Stomach (tissue), 9 donors: Measurements from ENCODE around the gene MAP4K5. TPM values are rescaled to one million over a fixed set of nuclear protein-coding genes. Genes with fewer than 3 reads are reported as not detected.
A peak's percentile ranks its signal among the peaks of the same experiment; 100 is the strongest.

Experiments
- DNase-seq, 2 donors: peaks; one replicate each; pipeline versions ENCODE4 v3.0.0 to v3.0.0-alpha.2; 2013 to 2019
- H3K27ac ChIP-seq, 5 donors: fragments of 200-600 bp in 4 of 5; sonication (generic) in 4 of 5; one replicate each; pipeline ENCODE4 v1.5.1; 2013 to 2019; ENCODE audit warnings: mild to moderate bottlenecking in 1 of 5, moderate library complexity in 1 of 5
- H3K27me3 ChIP-seq, 3 donors: fragments of 200-600 bp; sonication (generic); one replicate each; pipeline ENCODE4 v1.5.1; 2017 to 2019; ENCODE audit warnings: mixed run types in 1 of 3
- H3K36me3 ChIP-seq, 4 donors: fragments of 200-600 bp; sonication (generic); 1 replicate in 3 of 4; 2 replicates in 1 of 4; pipeline ENCODE4 v1.5.1; 2016 to 2019
- H3K4me1 ChIP-seq, 4 donors: fragments of 200-600 bp; sonication (generic); one replicate each; pipeline ENCODE4 v1.5.1; 2016 to 2019
- H3K4me3 ChIP-seq, 4 donors: fragments of 200-600 bp; sonication (generic) in 3 of 4; one replicate each; pipeline ENCODE4 v1.5.1; 2016 to 2019; ENCODE audit warnings: mild to moderate bottlenecking in 1 of 4
- H3K9me3 ChIP-seq, 4 donors: fragments of 200-600 bp; sonication (generic); one replicate each; pipeline ENCODE4 v1.5.1; 2016 to 2019
- EP300 ChIP-seq: sonication (generic); formaldehyde crosslinking; IDR thresholded peaks from one replicate; pipeline ENCODE4 v1.6.1; 2017; ENCODE audit warnings: antibody characterized with exemption
- POLR2A ChIP-seq, 4 donors: fragments of 450-650 bp; IDR thresholded peaks; one replicate each; pipeline ENCODE4 v1.6.1; 2016; ENCODE audit warnings: antibody characterized with exemption in 4 of 4, control low read depth in 2 of 4, mild to moderate bottlenecking in 1 of 4, moderate library complexity in 1 of 4
- POLR2AphosphoS5 ChIP-seq, 3 donors: sonication (generic); formaldehyde crosslinking; IDR thresholded peaks; one replicate each; pipeline ENCODE4 v1.6.1; 2016; ENCODE audit warnings: antibody characterized with exemption in 3 of 3
- WGBS, 5 donors: extraction: QIAGEN DNeasy Blood & Tissue Kit in 3 of 5; methylation state at CpG; one replicate each; pipeline versions ENCODE4 v1.1.5 to v1.1.7; 2013 to 2018; 5-methylcytosine and 5-hydroxymethylcytosine counted together
- intact Hi-C: fragments of 100-400 bp; cut with DNase I; formaldehyde crosslinking; loops from one replicate; pipeline ENCODE4 v1.15.1; 2023; ENCODE audit warnings: low total_unique reads
- polyA plus RNA-seq, 3 donors: library from polyadenylated mRNA; stranded (reverse); fragments of 200-250 nt; gene quantifications; one replicate each; pipeline ENCODE4 v1.2.3, GENCODE V29; 2013
- total RNA-seq, 5 donors: library from RNA; depleted of rRNA; stranded (reverse); fragments of >200 nt; gene quantifications; one replicate each; pipeline versions ENCODE4 v1.1.0 to v1.2.3, GENCODE V29; 2014 to 2016
- TF ChIP-seq, protein P1 (sequence below), 7 experiments: fragments of 450-650 bp in 4 of 7; fragments of 200-600 bp in 3 of 7; sonication (generic) in 3 of 7; IDR thresholded peaks; one replicate each; pipeline ENCODE4 v1.5.1; 2016 to 2019; ENCODE audit warnings: antibody characterized with exemption in 7 of 7, control low read depth in 2 of 7, mild to moderate bottlenecking in 1 of 7
- donor health status: healthy with polysubstance abuse.
- donor health status: Bipolar disorder and iron deficiency.
- donor health status: healthy.

MAP4K5 gene
- total and polyA plus RNA-seq, 8 donors: 6.4 to 297 (median 77.3) TPM

DNA sequence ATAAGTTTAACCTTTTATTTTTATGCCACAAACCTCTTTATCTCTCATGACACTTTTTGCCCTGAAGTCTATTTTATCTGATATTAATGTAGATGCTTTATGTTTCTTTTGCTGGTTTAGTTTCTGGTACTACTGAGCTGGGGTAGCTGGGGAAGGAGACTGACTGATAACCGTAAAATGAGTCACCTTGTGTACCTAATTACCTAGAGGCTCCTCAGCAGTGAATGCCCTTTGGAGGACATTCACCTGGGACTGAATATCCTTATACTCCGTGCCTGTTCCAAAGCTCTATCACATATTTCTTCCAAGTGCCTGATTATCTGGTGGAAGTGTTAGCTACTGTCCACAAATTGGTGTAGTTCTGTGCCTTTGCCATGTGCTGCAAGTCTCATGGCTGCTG lies 41.5 kb upstream of the MAP4K5 start:
- no peak for TF ChIP-seq EP300
- TF ChIP-seq POLR2AphosphoS5 (IDR thresholded peaks at IDR 0.05): no peak
- TF ChIP-seq, protein P1, sequence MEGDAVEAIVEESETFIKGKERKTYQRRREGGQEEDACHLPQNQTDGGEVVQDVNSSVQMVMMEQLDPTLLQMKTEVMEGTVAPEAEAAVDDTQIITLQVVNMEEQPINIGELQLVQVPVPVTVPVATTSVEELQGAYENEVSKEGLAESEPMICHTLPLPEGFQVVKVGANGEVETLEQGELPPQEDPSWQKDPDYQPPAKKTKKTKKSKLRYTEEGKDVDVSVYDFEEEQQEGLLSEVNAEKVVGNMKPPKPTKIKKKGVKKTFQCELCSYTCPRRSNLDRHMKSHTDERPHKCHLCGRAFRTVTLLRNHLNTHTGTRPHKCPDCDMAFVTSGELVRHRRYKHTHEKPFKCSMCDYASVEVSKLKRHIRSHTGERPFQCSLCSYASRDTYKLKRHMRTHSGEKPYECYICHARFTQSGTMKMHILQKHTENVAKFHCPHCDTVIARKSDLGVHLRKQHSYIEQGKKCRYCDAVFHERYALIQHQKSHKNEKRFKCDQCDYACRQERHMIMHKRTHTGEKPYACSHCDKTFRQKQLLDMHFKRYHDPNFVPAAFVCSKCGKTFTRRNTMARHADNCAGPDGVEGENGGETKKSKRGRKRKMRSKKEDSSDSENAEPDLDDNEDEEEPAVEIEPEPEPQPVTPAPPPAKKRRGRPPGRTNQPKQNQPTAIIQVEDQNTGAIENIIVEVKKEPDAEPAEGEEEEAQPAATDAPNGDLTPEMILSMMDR (IDR thresholded peaks at IDR 0.05): no peak
- TF ChIP-seq POLR2A (IDR thresholded peaks at IDR 0.05): no peak

DNA sequence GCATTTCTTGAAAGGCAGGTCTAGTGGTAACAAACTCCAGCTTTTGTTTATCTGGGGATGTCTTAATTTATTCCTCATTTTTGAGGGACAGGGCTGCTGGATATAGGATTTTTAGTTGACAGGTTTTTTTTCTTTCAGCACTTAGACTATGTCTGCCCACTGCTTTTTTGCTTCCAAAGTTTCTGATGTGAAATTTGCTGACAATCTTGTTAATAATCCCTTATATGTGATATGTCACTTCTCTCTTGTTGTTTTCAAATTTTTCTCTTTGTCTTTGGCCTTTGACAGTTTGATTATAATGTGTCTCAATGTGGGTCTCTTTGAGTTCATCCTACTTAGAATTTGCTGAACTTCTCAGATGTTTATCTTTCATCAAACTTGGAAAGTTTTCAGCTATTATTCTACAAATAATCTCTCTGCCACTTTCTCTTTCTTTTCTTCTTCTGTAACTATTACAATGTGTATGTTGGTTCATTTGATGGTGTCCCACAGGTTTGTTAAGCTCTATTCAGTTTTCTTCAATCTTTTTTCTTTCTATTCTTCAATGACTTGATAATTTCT lies 37.4 kb upstream of the MAP4K5 start:
- Histone ChIP-seq H3K4me3 (no peak overlapping the region), H3K9me3 (peaks cover 3 to 35% (median 20%) of the 10 kb centered on the region in 4 donors), H3K36me3 (no peaks in the 10 kb centered on the region), H3K27ac (no peak overlapping the region), H3K27me3 (no peaks in the 10 kb centered on the region), H3K4me1 (peaks cover 0 to 10% (median 0%) of the 10 kb centered on the region in 4 donors)
- intact Hi-C loops: no loop called here
- no peak for DNase-seq
- TF ChIP-seq POLR2A (IDR thresholded peaks at IDR 0.05) (no peak), EP300 (no peak), POLR2AphosphoS5 (IDR thresholded peaks at IDR 0.05) (no peak)
- TF ChIP-seq, protein P1 (IDR thresholded peaks at IDR 0.05): no peak

More for the DNA sequence above, 41.5 kb upstream of the MAP4K5 start:
- peaks cover 0 to 5% (median 0%) of the 10 kb centered on the region in 4 donors for H3K4me1 ChIP-seq
- no peak overlapping the region for H3K4me3 ChIP-seq
- 48 to 68% (median 56%) methylated on average over 2 of the region's 2 CpGs for WGBS, 5 donors
- no peak overlapping the region for H3K27ac ChIP-seq
- intact Hi-C loops: no loop called here
- DNase-seq: peak in 1 of 2 donors; percentile 10
- H3K9me3 ChIP-seq: peaks cover 3 to 33% (median 19%) of the 10 kb centered on the region in 4 donors
- H3K36me3 ChIP-seq: no peaks in the 10 kb centered on the region
- H3K27me3 ChIP-seq: no peaks in the 10 kb centered on the region

DNA sequence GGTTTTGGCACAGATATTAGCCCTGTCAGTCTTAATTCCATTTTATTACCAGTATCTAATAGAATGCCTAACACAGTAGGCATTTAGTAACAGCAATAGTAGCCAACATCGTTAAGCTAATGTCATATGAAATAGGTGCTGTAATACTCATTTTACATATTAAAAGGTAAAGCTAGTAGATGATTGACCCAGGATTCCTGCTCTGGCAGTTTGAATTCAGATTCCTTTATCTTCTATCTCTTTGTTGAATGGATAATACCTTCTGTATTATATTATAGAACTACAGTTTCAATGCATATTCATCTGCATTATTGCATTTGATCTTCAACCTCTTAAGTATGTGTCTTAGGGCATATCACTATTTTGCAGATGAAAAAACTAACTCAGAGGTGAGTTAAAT lies 30.5 kb upstream of the MAP4K5 start:
- no peaks in the 10 kb centered on the region for H3K9me3 ChIP-seq
- intact Hi-C loops: no loop called here
- H3K4me3 ChIP-seq: no peak overlapping the region
- TF ChIP-seq POLR2AphosphoS5 (IDR thresholded peaks at IDR 0.05): no peak
- no peak for TF ChIP-seq EP300
- TF ChIP-seq, protein P1 (IDR thresholded peaks at IDR 0.05): no peak
- no peaks in the 10 kb centered on the region for H3K27me3 ChIP-seq
- 76 to 86% (median 84%) methylated on average over 1 of the region's 1 CpG for WGBS, 5 donors
- H3K27ac ChIP-seq: no peak overlapping the region
- DNase-seq: no peak
- peaks cover 7 to 22% (median 20%) of the 10 kb centered on the region in 4 donors for H3K4me1 ChIP-seq
- no peaks in the 10 kb centered on the region for H3K36me3 ChIP-seq

DNA sequence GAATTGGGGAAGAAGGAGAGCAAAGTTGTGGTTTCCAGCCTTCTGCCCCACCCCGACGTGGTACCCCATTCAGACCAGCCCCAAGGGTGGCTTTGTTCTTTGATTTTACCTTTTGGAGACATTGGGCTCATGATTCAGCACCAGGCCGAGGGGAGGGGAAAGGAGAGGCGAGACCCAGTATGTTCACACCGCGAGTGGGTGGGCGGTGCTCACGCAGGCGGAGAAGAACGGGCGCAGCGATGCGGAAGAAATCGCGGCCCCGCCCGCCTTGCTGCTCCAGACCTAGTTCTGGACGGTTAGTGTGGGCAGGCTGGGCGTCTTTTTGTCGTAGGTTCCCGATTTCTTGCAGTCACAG lies 28.5 kb upstream of the MAP4K5 start:
- 0 to 1% (median 1%) methylated on average over 19 to 21 of the region's 21 CpGs for WGBS, 5 donors
- intact Hi-C loops: no loop called here
- no peaks in the 10 kb centered on the region for H3K27me3 ChIP-seq
- H3K27ac ChIP-seq: peak overlapping the region; percentile 85 to 94 (median 93)
- no peaks in the 10 kb centered on the region for H3K9me3 ChIP-seq
- H3K36me3 ChIP-seq: no peaks in the 10 kb centered on the region
- DNase-seq: peak; percentile 74 to 91
- H3K4me1 ChIP-seq: peaks cover 7 to 22% (median 20%) of the 10 kb centered on the region in 4 donors
- H3K4me3 ChIP-seq: peak overlapping the region; percentile 77 to 93 (median 86)
- TF ChIP-seq, protein P1 (IDR thresholded peaks at IDR 0.05): no peak
- peak; percentile 52 to 56 (median 54) for TF ChIP-seq POLR2AphosphoS5 (IDR thresholded peaks at IDR 0.05)
